Colonic mucosa (tissue), 4 donors: ENCODE results near the gene CENPA. TPM values are rescaled to one million over a fixed set of nuclear protein-coding genes. Genes with fewer than 3 reads are reported as not detected.
"Not testable (repeated sequence)": the region's sequence is repeated elsewhere in the genome, so short reads cannot be mapped to it uniquely, and the experiment has no call there.

Source experiments
- DNase-seq: peaks from one replicate; pipeline ENCODE4 v3.0.0-alpha.2; 2020
- H3K27ac ChIP-seq: fragments of 200-600 bp; one replicate; pipeline ENCODE4 v1.8.0; 2021
- H3K27me3 ChIP-seq: fragments of 200-600 bp; one replicate; pipeline ENCODE4 v1.8.0; 2021
- H3K36me3 ChIP-seq: fragments of 200-600 bp; one replicate; pipeline ENCODE4 v1.8.0; 2021
- H3K4me1 ChIP-seq: fragments of 200-600 bp; one replicate; pipeline ENCODE4 v1.8.0; 2021; ENCODE audit warnings: mild to moderate bottlenecking
- H3K4me3 ChIP-seq: fragments of 200-600 bp; one replicate; pipeline ENCODE4 v1.8.0; 2021
- H3K9ac ChIP-seq, 2 donors: one replicate each; pipeline ENCODE4 v1.7.0; 2013; ENCODE audit warnings: control low read depth in 2 of 2, low read depth in 2 of 2, low read length in 2 of 2
- H3K9me3 ChIP-seq: fragments of 200-600 bp; one replicate; pipeline ENCODE4 v1.8.0; 2021
- intact Hi-C: fragments of 100-400 bp; cut with DNase I; formaldehyde crosslinking; loops from one replicate; pipeline ENCODE4 v1.14.1; 2022
- total RNA-seq, 2 donors: library from RNA; stranded (reverse); fragmentation: NEBNext Ultra II Directional in 1 of 2; extraction: Animal tissue kit (Norgen Biotek cat#: 25700) in 1 of 2; gene quantifications; one replicate each; pipeline ENCODE4 v1.2.1, GENCODE V29; 2021
- TF ChIP-seq, protein P1 (sequence below): fragments of 200-600 bp; IDR thresholded peaks from one replicate; pipeline ENCODE4 v1.8.0; 2022; ENCODE audit warnings: antibody characterized with exemption, mild to moderate bottlenecking
- donor health status: healthy.
- donor health status: DM: no; HTN: no; CAD: no.
- donor health status: DM: no; HTN: no; CAD: no.

The CENPA gene
- total RNA-seq, 2 donors from 2014 or later: 6.5 to 22.7 TPM

DNA sequence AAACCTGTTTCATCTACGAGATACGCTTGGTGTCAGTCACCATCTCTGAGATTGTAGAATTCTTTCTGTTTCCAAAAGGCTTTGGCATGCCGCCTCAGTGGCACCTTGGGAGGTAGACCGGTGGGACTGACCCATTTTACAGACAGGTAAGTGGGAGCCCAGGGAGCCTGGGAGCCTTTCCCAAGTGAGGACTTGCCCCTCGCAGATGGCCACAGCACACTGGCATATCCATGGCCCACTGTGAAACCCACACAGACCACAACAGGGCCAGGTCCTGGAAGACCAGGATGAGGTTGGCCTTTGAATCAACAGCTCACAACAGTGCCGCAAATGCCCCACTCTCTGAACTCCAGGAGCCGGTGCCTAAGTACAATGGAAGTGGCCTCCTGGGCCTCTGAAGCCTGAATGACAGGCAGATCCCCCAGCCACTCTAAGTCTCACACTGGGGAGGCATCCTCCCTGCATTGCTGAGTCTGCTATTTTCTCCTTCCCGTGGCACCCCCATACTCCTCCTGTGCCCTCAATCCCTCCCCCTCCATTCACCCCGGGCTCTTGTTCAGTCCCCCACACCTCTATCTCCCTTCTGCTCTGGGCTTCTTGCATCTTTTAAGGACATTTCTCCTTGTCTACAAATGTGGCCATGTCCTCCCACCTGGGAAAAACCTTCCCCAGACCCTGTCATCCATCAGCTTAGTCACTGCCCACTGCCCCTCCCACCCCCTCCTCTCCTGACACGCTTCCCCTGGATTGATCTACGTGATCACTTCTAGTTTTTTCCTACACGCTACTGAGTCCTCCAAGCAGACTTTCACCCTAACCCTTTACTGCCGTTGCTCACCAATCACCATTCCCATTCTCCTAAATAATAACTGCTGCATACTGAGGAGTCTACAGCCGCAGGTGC lies 26.2 kb downstream of the CENPA start:
- Histone ChIP-seq H3K4me1 (no peaks in the 10 kb centered on the region), H3K4me3 (no peak overlapping the region), H3K27me3 (no peaks in the 10 kb centered on the region), H3K9me3 (no peaks in the 10 kb centered on the region), H3K9ac (no peak overlapping the region), H3K27ac (no peak overlapping the region), H3K36me3 (no peaks in the 10 kb centered on the region)
- TF ChIP-seq, protein P1, sequence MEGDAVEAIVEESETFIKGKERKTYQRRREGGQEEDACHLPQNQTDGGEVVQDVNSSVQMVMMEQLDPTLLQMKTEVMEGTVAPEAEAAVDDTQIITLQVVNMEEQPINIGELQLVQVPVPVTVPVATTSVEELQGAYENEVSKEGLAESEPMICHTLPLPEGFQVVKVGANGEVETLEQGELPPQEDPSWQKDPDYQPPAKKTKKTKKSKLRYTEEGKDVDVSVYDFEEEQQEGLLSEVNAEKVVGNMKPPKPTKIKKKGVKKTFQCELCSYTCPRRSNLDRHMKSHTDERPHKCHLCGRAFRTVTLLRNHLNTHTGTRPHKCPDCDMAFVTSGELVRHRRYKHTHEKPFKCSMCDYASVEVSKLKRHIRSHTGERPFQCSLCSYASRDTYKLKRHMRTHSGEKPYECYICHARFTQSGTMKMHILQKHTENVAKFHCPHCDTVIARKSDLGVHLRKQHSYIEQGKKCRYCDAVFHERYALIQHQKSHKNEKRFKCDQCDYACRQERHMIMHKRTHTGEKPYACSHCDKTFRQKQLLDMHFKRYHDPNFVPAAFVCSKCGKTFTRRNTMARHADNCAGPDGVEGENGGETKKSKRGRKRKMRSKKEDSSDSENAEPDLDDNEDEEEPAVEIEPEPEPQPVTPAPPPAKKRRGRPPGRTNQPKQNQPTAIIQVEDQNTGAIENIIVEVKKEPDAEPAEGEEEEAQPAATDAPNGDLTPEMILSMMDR: no peak
- DNase-seq: no peak
- intact Hi-C loops: no loop called here

DNA sequence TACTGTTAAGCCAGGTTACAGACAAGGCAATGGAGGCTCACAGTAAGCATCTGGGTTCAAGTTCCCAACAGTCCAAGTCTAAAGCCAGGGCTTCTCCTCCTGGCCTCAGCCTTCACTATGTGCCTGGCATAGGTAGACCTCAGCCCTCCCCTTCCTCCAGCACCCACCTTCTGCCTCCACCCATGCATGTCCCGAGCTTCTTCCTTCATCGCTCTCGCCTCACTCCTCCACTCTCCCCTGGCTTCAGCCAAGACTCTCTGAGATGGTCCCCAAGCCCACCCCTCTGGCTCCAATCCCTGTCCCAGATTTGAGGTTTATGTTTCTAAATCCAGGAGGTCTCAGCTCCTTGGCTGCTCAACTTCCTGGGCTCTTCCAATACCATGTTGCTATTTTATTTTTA lies 26.9 kb downstream of the CENPA start:
- no peaks in the 10 kb centered on the region for H3K9me3 ChIP-seq
- no peak for DNase-seq
- no peaks in the 10 kb centered on the region for H3K27me3 ChIP-seq
- H3K4me1 ChIP-seq: no peaks in the 10 kb centered on the region
- intact Hi-C loops: no loop called here
- no peak overlapping the region for H3K9ac ChIP-seq
- TF ChIP-seq, protein P1: no peak
- no peak overlapping the region for H3K27ac ChIP-seq
- H3K4me3 ChIP-seq: no peak overlapping the region
- no peaks in the 10 kb centered on the region for H3K36me3 ChIP-seq

DNA sequence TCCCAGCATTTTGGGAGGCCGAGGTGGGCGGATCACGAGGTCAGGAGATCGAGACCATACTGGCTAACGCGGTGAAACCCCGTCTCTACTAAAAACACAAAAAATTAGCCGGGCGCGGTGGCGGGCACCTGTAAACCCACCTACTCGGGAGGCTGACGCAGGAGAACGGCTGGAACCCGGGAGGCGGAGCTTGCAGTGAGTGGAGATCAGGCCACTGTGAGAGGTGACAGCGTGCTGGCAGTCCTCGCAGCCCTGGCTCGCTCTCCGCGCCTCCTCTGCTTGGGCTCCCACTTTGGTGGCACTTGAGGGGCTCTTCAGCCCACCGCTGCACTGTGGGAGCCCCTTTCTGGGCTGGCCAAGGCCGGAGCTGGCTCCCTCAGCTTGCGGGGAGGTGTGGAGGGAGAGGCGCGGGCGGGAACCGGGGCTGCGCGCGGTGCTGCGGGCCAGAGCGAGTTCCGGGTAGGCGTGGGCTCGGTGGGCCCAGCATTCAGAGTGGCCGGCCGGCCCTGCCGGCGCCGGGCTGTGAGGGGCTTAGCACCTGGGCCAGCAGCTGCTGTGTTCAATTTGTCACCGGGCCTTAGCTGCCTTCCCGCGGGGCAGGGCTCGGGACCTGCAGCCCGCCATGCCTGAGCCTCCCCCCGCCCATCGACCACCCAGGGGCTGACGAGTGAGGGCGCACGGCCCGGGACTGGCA lies 28.4 kb downstream of the CENPA start:
- H3K9ac ChIP-seq, H3K9me3 ChIP-seq, H3K27ac ChIP-seq, H3K4me1 ChIP-seq, H3K27me3 ChIP-seq, DNase-seq, H3K4me3 ChIP-seq, intact Hi-C loops, H3K36me3 ChIP-seq: not testable (repeated sequence)

DNA sequence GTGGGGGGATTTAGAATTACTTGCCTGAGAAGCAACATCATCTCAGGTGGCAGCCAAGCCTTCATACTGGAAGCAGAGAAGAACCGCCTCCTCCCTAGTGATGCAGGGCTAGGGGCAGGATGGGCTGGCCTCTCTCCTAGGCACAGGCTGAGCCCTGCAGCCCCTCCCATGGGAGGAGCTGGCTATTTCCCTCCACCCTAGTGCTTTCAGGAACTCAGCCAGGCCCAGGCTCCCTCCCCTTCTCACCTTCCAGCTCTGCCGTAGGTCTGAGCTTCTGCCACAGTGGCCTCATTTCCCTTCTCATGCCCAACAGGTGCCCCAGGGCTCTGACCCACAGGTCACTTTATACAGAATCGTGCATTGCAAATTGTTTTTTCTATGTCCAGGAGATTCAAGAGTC lies 31.0 kb downstream of the CENPA start:
- Histone ChIP-seq H3K4me1 (no peaks in the 10 kb centered on the region), H3K36me3 (no peaks in the 10 kb centered on the region), H3K27ac (no peak overlapping the region), H3K9me3 (no peaks in the 10 kb centered on the region), H3K9ac (no peak overlapping the region), H3K27me3 (no peaks in the 10 kb centered on the region), H3K4me3 (no peak overlapping the region)
- peak; percentile 33 for DNase-seq
- intact Hi-C loops: no loop called here
- TF ChIP-seq, protein P1: no peak

DNA sequence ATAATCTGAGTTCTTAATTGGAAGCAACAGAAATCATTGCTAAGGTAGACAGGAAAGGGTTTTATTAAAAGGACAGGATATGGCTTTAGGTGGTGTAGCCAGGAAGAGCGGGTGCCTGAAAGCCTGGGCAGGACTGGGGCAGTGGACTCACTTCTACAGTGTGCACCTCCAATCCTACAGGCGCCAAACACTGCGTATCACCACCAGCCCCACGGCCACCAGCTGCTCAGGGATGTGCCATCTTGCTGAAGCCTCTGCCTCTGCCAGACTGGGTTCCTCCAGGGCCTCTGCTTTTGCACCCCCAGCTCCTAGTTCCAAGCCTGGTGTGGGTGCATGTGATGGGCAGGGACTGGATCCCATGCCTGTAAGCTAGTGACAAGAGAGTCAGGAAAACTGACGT lies 32.4 kb downstream of the CENPA start:
- no peaks in the 10 kb centered on the region for H3K4me1 ChIP-seq
- no peaks in the 10 kb centered on the region for H3K27me3 ChIP-seq
- H3K36me3 ChIP-seq: no peaks in the 10 kb centered on the region
- no peak overlapping the region for H3K9ac ChIP-seq
- H3K4me3 ChIP-seq: no peak overlapping the region
- H3K9me3 ChIP-seq: no peaks in the 10 kb centered on the region
- intact Hi-C loops: no loop called here
- TF ChIP-seq, protein P1: no peak
- no peak overlapping the region for H3K27ac ChIP-seq
- DNase-seq: no peak

DNA sequence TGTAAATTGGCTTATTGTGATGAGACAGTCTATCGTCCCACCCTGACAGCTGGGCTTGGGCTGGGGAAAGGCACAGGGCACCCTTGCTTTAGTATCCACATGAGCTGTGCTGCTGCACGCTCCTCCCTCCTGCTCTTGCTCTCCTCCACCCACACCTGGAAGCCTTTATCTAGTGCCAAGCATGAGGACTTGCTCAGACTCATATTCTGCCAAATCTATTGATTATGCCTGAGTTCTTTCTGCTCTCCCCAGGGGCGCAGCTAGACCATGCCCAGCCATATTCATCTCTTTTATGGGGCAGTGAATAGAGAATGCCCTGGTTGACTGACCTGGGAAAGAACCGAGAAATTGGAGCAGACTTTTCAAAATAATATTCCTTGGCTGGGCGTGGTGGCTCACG lies 33.1 kb downstream of the CENPA start:
- no peaks in the 10 kb centered on the region for H3K27me3 ChIP-seq
- H3K4me1 ChIP-seq: no peaks in the 10 kb centered on the region
- H3K9me3 ChIP-seq: no peaks in the 10 kb centered on the region
- intact Hi-C loops: no loop called here
- no peak overlapping the region for H3K9ac ChIP-seq
- TF ChIP-seq, protein P1: no peak
- no peak overlapping the region for H3K27ac ChIP-seq
- H3K4me3 ChIP-seq: no peak overlapping the region
- no peak for DNase-seq
- H3K36me3 ChIP-seq: no peaks in the 10 kb centered on the region
